Muscle of arm (tissue), 12 donors: ENCODE results near the gene TPRN. TPM values are rescaled to one million over a fixed set of nuclear protein-coding genes. Genes with fewer than 3 reads are reported as not detected.

Experiments
- DNase-seq: peaks from one replicate; pipeline ENCODE4 v3.0.0-alpha.2; 2013
- polyA plus RNA-seq, 12 donors: library from polyadenylated mRNA; unstranded; fragments of 120-200 nt; gene quantifications; one replicate each; pipeline ENCODE4 v1.2.1, GENCODE V29; 2013; ENCODE audit not compliant: insufficient read length in 12 of 12

TPRN gene
- polyA plus RNA-seq, 12 donors, result 4.2 to 10.4 (median 7.9) TPM; not detected in 1

GRCh38 chr9:137145731-137146526 lies 54.6 kb downstream of the TPRN start:
- DNase-seq, result no peak

- no peak for DNase-seq
Measured at GRCh38 chr9:137143459-137143858, 57.1 kb downstream of the TPRN start.

- no peak for DNase-seq
Measured at GRCh38 chr9:137141976-137142936, 58.3 kb downstream of the TPRN start.

Other genes with a start within 250 kb of the TPRN start
- gene LCN12, start 248.5 kb downstream of the TPRN start, polyA plus RNA-seq, result 1 to 10 TPM in 5 of 12 donors, under 1 TPM in 4, not detected in 3; 0.23 to 1.4 (median 1.1) TPM
- gene PTGDS, start 223.2 kb downstream of the TPRN start, polyA plus RNA-seq, result 10 to 100 TPM in 6 of 12 donors, 1 to 10 TPM in 4, not detected in 2; 5.3 to 30.3 (median 13.6) TPM
- gene LCNL1, start 217.7 kb downstream of the TPRN start, polyA plus RNA-seq, result under 1 TPM in 10 of 12 donors, not detected in 2; 0.19 to 0.74 (median 0.54) TPM
- gene PAXX, start 208.3 kb downstream of the TPRN start, polyA plus RNA-seq, result 10 to 100 TPM in 11 of 12 donors, not detected in 1; 15.5 to 51.6 (median 19.6) TPM
- gene CLIC3, start 204.2 kb downstream of the TPRN start, polyA plus RNA-seq, result 10 to 100 TPM in 1 of 12 donors, 1 to 10 TPM in 2, under 1 TPM in 6, not detected in 3; 0.23 to 26.6 (median 0.49) TPM
- gene ABCA2, start 172.5 kb downstream of the TPRN start, polyA plus RNA-seq, result 10 to 100 TPM in 11 of 12 donors, not detected in 1; 10.1 to 28.9 (median 13.0) TPM
- under 1 TPM in 3 of 12 donors, not detected in 9; 0.05 to 0.45 (median 0.08) TPM for gene FUT7, start 168.7 kb downstream of the TPRN start, polyA plus RNA-seq
- gene NPDC1, start 154.6 kb downstream of the TPRN start, polyA plus RNA-seq, result 10 to 100 TPM in 11 of 12 donors, not detected in 1; 26.6 to 48.0 (median 30.3) TPM
- gene ENTPD2, start 146.7 kb downstream of the TPRN start, polyA plus RNA-seq, result 10 to 100 TPM in 7 of 12 donors, 1 to 10 TPM in 4, not detected in 1; 8.6 to 21.8 (median 12.8) TPM
- 1 to 10 TPM in 11 of 12 donors, not detected in 1; 2.0 to 8.0 (median 3.3) TPM for gene SAPCD2, start 130.2 kb downstream of the TPRN start, polyA plus RNA-seq
- 1 to 10 TPM in 10 of 12 donors, not detected in 2; 1.4 to 3.8 (median 1.8) TPM for gene UAP1L1, start 123.2 kb downstream of the TPRN start, polyA plus RNA-seq
- gene MAN1B1, start 113.8 kb downstream of the TPRN start, polyA plus RNA-seq, result 10 to 100 TPM in 11 of 12 donors, not detected in 1; 34.2 to 65.1 (median 37.7) TPM
- 10 to 100 TPM in 11 of 12 donors, not detected in 1; 16.7 to 86.0 (median 23.7) TPM for gene DPP7, start 86.0 kb downstream of the TPRN start, polyA plus RNA-seq
- under 1 TPM in 4 of 12 donors, not detected in 8; 0.09 to 0.84 (median 0.14) TPM for gene GRIN1, start 61.6 kb downstream of the TPRN start, polyA plus RNA-seq
- not detected for gene LRRC26, start 30.7 kb downstream of the TPRN start, polyA plus RNA-seq
- not detected for gene TMEM210, start 28.7 kb downstream of the TPRN start, polyA plus RNA-seq
- 10 to 100 TPM in 11 of 12 donors, not detected in 1; 21.1 to 36.5 (median 30.4) TPM for gene ANAPC2, start 12.2 kb downstream of the TPRN start, polyA plus RNA-seq
- 10 to 100 TPM in 11 of 12 donors, not detected in 1; 36.2 to 86.3 (median 45.8) TPM for gene SSNA1, start 12.1 kb downstream of the TPRN start, polyA plus RNA-seq
- 10 to 100 TPM in 11 of 12 donors, not detected in 1; 20.7 to 39.2 (median 31.1) TPM for gene TMEM203, start 4.9 kb upstream of the TPRN start, polyA plus RNA-seq
- gene NDOR1, start 5.0 kb upstream of the TPRN start, polyA plus RNA-seq, result 10 to 100 TPM in 2 of 12 donors, 1 to 10 TPM in 9, not detected in 1; 4.9 to 13.3 (median 6.9) TPM
- 1 to 10 TPM in 10 of 12 donors, not detected in 2; 1.7 to 7.1 (median 2.3) TPM for gene RNF208, start 21.5 kb upstream of the TPRN start, polyA plus RNA-seq
- 1 to 10 TPM in 9 of 12 donors, under 1 TPM in 1, not detected in 2; 0.91 to 3.2 (median 2.1) TPM for gene CYSRT1, start 24.4 kb upstream of the TPRN start, polyA plus RNA-seq
- 1 to 10 TPM in 7 of 12 donors, under 1 TPM in 3, not detected in 2; 0.66 to 2.9 (median 1.3) TPM for gene RNF224, start 26.8 kb upstream of the TPRN start, polyA plus RNA-seq
- gene SLC34A3, start 30.2 kb upstream of the TPRN start, polyA plus RNA-seq, result 1 to 10 TPM in 6 of 12 donors, under 1 TPM in 4, not detected in 2; 0.43 to 1.6 (median 1.0) TPM
- gene TUBB4B, start 40.5 kb upstream of the TPRN start, polyA plus RNA-seq, result 100 to 1,000 TPM in 11 of 12 donors, not detected in 1; 121 to 306 (median 157) TPM
- under 1 TPM in 6 of 12 donors, not detected in 6; 0.24 to 0.54 (median 0.30) TPM for gene STPG3, start 50.5 kb upstream of the TPRN start, polyA plus RNA-seq
- gene NELFB, start 54.6 kb upstream of the TPRN start, polyA plus RNA-seq, result 10 to 100 TPM in 11 of 12 donors, not detected in 1; 31.1 to 52.0 (median 39.2) TPM
- gene TOR4A, start 77.0 kb upstream of the TPRN start, polyA plus RNA-seq, result 10 to 100 TPM in 1 of 12 donors, 1 to 10 TPM in 10, not detected in 1; 3.5 to 14.8 (median 4.4) TPM
- 10 to 100 TPM in 2 of 12 donors, 1 to 10 TPM in 9, not detected in 1; 2.6 to 28.7 (median 4.3) TPM for gene NRARP, start 101.5 kb upstream of the TPRN start, polyA plus RNA-seq
- gene EXD3, start 222.4 kb upstream of the TPRN start, polyA plus RNA-seq, result 10 to 100 TPM in 8 of 12 donors, 1 to 10 TPM in 3, not detected in 1; 6.7 to 21.6 (median 11.6) TPM
- gene NOXA1, start 222.7 kb upstream of the TPRN start, polyA plus RNA-seq, result 1 to 10 TPM in 10 of 12 donors, not detected in 2; 1.4 to 3.1 (median 2.4) TPM
- 1 to 10 TPM in 1 of 12 donors, under 1 TPM in 10, not detected in 1; 0.11 to 6.2 (median 0.34) TPM for gene ENTPD8, start 240.6 kb upstream of the TPRN start, polyA plus RNA-seq